HEK293 (cell line): ENCODE results near the gene SSBP3.

ENCODE experiments used
- CTCF ChIA-PET: fragments of 350-600 bp; formaldehyde crosslinking; extraction: SDS; loops from one replicate; lab custom pipeline; 2021; ENCODE audit warnings: antibody characterized with exemption; lab: Yijun Ruan, JAX
- POLR2A ChIA-PET: fragments of 300-600 bp; formaldehyde crosslinking; extraction: SDS; loops from one replicate; lab custom pipeline; 2020; ENCODE audit warnings: antibody characterized with exemption, inconsistent platforms; lab: Yijun Ruan, JAX
- H3K27ac ChIP-seq: fragments of 200-500 bp; sonication (Bioruptor generic); 2 replicates; pipeline ENCODE4 v1.5.1; 2014; ENCODE audit warnings: low read depth, low read length, control low read depth, inconsistent platforms; ENCODE audit errors: extremely low read depth
- H3K36me3 ChIP-seq, 2 experiments: fragments of 200-500 bp in 1 of 2; sonication (Bioruptor generic) in 1 of 2; 1 replicate in 1 of 2; 2 replicates in 1 of 2; pipeline ENCODE4 v1.5.1; 2014 to 2017; ENCODE audit warnings: inconsistent platforms in 2 of 2, low read length in 2 of 2; ENCODE audit not compliant: control insufficient read depth in 2 of 2, insufficient read depth in 1 of 2
- H3K4me1 ChIP-seq: fragments of 200-500 bp; sonication (Bioruptor generic); 2 replicates; pipeline ENCODE4 v1.5.1; 2014; ENCODE audit warnings: mild to moderate bottlenecking, low read length, inconsistent platforms; ENCODE audit not compliant: control insufficient read depth, insufficient read depth
- H3K4me3 ChIP-seq: 2 replicates; pipeline ENCODE4 v1.5.1; 2011; ENCODE audit warnings: low read depth, mild to moderate bottlenecking, control low read depth, low read length, moderate library complexity
- H3K9me3 ChIP-seq: fragments of 200-500 bp; sonication (Bioruptor generic); 2 replicates; pipeline ENCODE4 v1.5.1; 2014; ENCODE audit warnings: low read depth, low read length, inconsistent platforms; ENCODE audit not compliant: control insufficient read depth, insufficient read depth
- EGR2 ChIP-seq: fragments of 450-650 bp; formaldehyde crosslinking; IDR thresholded peaks from 2 replicates; pipeline ENCODE4 v1.5.1; 2016; ENCODE audit warnings: low read depth, missing biosample characterization, missing genetic modification characterization
- KLF7 ChIP-seq: fragments of 450-650 bp; formaldehyde crosslinking; IDR thresholded peaks from 2 replicates; pipeline ENCODE4 v1.5.1; 2016; ENCODE audit warnings: missing biosample characterization, missing genetic modification characterization, borderline replicate concordance
- KLF9 ChIP-seq: fragments of 450-650 bp; formaldehyde crosslinking; IDR thresholded peaks from 2 replicates; pipeline ENCODE4 v1.5.1; 2016; ENCODE audit warnings: missing biosample characterization, missing genetic modification characterization, low read depth
- PBX3 ChIP-seq: sonication (generic); formaldehyde crosslinking; IDR thresholded peaks from 2 replicates; pipeline ENCODE4 v1.8.1; 2022; ENCODE audit warnings: mild to moderate bottlenecking, moderate library complexity, missing genetic modification reagents
- SP7 ChIP-seq: fragments of 450-650 bp; formaldehyde crosslinking; IDR thresholded peaks from 2 replicates; pipeline ENCODE4 v1.5.1; 2016; ENCODE audit warnings: missing biosample characterization, missing genetic modification characterization
- ZBTB20 ChIP-seq: fragments of 450-650 bp; formaldehyde crosslinking; IDR thresholded peaks from 2 replicates; pipeline ENCODE4 v1.5.1; 2016; ENCODE audit warnings: missing biosample characterization, missing genetic modification characterization
- ZNF140 ChIP-seq: fragments of 450-650 bp; formaldehyde crosslinking; IDR thresholded peaks from 2 replicates; pipeline ENCODE4 v1.5.1; 2016; ENCODE audit warnings: missing biosample characterization, missing genetic modification characterization
- ZNF19 ChIP-seq: fragments of 450-650 bp; formaldehyde crosslinking; IDR thresholded peaks from 2 replicates; pipeline ENCODE4; 2016; ENCODE audit warnings: missing biosample characterization, missing genetic modification characterization, low read depth
- ZNF221 ChIP-seq: fragments of 450-650 bp; formaldehyde crosslinking; IDR thresholded peaks from 2 replicates; pipeline ENCODE4 v1.5.1; 2017; ENCODE audit warnings: missing biosample characterization, missing genetic modification characterization, borderline replicate concordance
- ZNF350 ChIP-seq: fragments of 450-650 bp; formaldehyde crosslinking; IDR thresholded peaks from 2 replicates; pipeline ENCODE4 v1.5.0; 2017; ENCODE audit warnings: missing biosample characterization, mild to moderate bottlenecking, missing genetic modification characterization
- ZNF366 ChIP-seq: fragments of 450-650 bp; formaldehyde crosslinking; conservative IDR thresholded peaks from 2 replicates; pipeline ENCODE4 v1.5.1; 2016; ENCODE audit warnings: missing biosample characterization, missing genetic modification characterization
- ZNF473 ChIP-seq: fragments of 450-650 bp; formaldehyde crosslinking; IDR thresholded peaks from 2 replicates; pipeline ENCODE4 v1.5.1; 2017; ENCODE audit warnings: missing biosample characterization, missing genetic modification characterization
- ZNF510 ChIP-seq: fragments of 450-650 bp; formaldehyde crosslinking; IDR thresholded peaks from 2 replicates; pipeline ENCODE4 v1.5.1; 2018; ENCODE audit warnings: mild to moderate bottlenecking, missing genetic modification characterization, missing biosample characterization; ENCODE audit not compliant: insufficient replicate concordance
- ZNF560 ChIP-seq: fragments of 450-650 bp; formaldehyde crosslinking; IDR thresholded peaks from 2 replicates; pipeline ENCODE4 v1.5.1; 2017; ENCODE audit warnings: missing biosample characterization, missing genetic modification characterization, borderline replicate concordance
- ZNF626 ChIP-seq: fragments of 450-650 bp; sonication (Bioruptor Pico); formaldehyde crosslinking; IDR thresholded peaks from 2 replicates; pipeline ENCODE4 v1.5.1; 2018; ENCODE audit warnings: missing biosample characterization, missing genetic modification characterization, inconsistent platforms
- ZNF660 ChIP-seq: fragments of 450-650 bp; IDR thresholded peaks from 2 replicates; pipeline ENCODE4 v1.5.1; 2018; ENCODE audit warnings: missing biosample characterization, mild to moderate bottlenecking, missing genetic modification characterization
- ZNF792 ChIP-seq: fragments of 450-650 bp; formaldehyde crosslinking; IDR thresholded peaks from 2 replicates; pipeline ENCODE4 v1.5.1; 2016; ENCODE audit warnings: missing biosample characterization, missing genetic modification characterization
- ZNF837 ChIP-seq: fragments of 450-650 bp; formaldehyde crosslinking; IDR thresholded peaks from 2 replicates; pipeline ENCODE4 v1.5.1; 2016; ENCODE audit warnings: missing biosample characterization, missing genetic modification characterization
- TF ChIP-seq, protein P1 (sequence below): fragments of 450-650 bp; formaldehyde crosslinking; IDR thresholded peaks from 2 replicates; pipeline ENCODE4; 2016; ENCODE audit warnings: missing biosample characterization, missing genetic modification characterization
- TF ChIP-seq, protein P2 (sequence below): fragments of 450-650 bp; formaldehyde crosslinking; IDR thresholded peaks from 2 replicates; pipeline ENCODE4 v1.5.1; 2016; ENCODE audit warnings: missing biosample characterization, missing genetic modification characterization
- TF ChIP-seq, protein P3 (sequence below): fragments of 450-650 bp; formaldehyde crosslinking; IDR thresholded peaks from 2 replicates; pipeline ENCODE4 v1.5.1; 2016; ENCODE audit warnings: missing biosample characterization, missing genetic modification characterization
- TF ChIP-seq, protein P4 (sequence below): fragments of 450-650 bp; formaldehyde crosslinking; IDR thresholded peaks from 2 replicates; pipeline ENCODE4 v1.5.1; 2016; ENCODE audit warnings: missing biosample characterization, missing genetic modification characterization
- TF ChIP-seq, protein P5 (sequence below): fragments of 450-650 bp; IDR thresholded peaks from 2 replicates; pipeline ENCODE4 v1.5.1; 2018; ENCODE audit warnings: missing biosample characterization, missing genetic modification characterization

Gene SSBP3

DNA sequence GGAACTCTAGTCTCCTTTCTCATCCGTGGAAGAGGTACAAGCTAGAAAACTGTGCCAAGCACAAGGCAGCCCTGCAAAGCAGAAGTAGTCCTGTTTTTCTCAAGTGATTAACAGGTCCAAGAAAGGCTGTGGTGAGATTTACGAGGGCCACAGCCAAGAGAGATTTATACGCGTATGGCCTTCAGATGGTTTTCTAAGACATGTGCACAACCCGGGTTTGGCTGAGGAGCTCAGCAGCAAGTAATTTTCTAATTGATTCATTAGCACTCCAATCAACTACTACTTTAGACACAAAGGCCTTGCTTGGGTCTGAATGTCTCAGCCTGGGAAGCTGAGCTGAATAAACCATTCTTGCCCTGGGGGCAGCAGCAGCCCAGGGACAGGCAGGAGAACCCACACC lies 55.8 kb downstream of the SSBP3 start (continued):
- TF ChIP-seq, protein P1, sequence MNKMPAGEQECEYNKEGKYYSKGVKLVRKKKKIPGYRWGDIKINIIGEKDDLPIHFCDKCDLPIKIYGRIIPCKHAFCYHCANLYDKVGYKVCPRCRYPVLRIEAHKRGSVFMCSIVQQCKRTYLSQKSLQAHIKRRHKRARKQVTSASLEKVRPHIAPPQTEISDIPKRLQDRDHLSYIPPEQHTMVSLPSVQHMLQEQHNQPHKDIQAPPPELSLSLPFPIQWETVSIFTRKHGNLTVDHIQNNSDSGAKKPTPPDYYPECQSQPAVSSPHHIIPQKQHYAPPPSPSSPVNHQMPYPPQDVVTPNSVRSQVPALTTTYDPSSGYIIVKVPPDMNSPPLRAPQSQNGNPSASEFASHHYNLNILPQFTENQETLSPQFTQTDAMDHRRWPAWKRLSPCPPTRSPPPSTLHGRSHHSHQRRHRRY (tag by site-specific recombination), result no peak
- TF ChIP-seq KLF7 (tag by site-specific recombination) (no peak), EGR2 (tag by site-specific recombination) (no peak), ZBTB20 (no peak), KLF9 (tag by site-specific recombination) (no peak), ZNF560 (no peak)

DNA sequence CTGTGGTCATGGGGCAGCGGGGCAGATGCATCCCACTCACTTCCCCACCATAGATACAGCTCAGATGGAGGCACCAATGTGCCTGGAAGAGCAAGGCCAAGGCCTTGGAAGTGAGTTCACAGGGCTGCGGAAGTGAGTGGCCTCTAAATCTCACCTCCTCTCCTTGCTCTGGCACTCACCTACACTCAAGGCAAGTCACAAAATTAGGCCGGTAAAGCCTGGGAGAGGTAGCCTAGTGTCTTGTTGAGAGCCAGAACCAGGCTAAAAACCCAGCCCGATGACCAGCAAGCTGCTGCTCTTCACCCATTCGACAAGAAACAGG lies 57.5 kb downstream of the SSBP3 start:
- TF ChIP-seq ZNF19 (tag by site-specific recombination), result no peak
- TF ChIP-seq ZNF837 (tag by site-specific recombination), result no peak
- no peak for TF ChIP-seq ZNF510 (tag by site-specific recombination)
- no peak for TF ChIP-seq ZNF350 (tag by site-specific recombination)
- TF ChIP-seq ZNF140 (tag by site-specific recombination), result no peak
- no peak for TF ChIP-seq PBX3
- no peak for TF ChIP-seq ZNF473 (tag by site-specific recombination)
- no peak for TF ChIP-seq ZNF221
- TF ChIP-seq, protein P2, sequence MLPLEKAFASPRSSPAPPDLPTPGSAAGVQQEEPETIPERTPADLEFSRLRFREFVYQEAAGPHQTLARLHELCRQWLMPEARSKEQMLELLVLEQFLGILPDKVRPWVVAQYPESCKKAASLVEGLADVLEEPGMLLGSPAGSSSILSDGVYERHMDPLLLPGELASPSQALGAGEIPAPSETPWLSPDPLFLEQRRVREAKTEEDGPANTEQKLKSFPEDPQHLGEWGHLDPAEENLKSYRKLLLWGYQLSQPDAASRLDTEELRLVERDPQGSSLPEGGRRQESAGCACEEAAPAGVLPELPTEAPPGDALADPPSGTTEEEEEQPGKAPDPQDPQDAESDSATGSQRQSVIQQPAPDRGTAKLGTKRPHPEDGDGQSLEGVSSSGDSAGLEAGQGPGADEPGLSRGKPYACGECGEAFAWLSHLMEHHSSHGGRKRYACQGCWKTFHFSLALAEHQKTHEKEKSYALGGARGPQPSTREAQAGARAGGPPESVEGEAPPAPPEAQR (tag by site-specific recombination), result no peak
- TF ChIP-seq, protein P3, sequence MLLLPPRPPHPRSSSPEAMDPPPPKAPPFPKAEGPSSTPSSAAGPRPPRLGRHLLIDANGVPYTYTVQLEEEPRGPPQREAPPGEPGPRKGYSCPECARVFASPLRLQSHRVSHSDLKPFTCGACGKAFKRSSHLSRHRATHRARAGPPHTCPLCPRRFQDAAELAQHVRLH (tag by site-specific recombination), result no peak
- TF ChIP-seq SP7 (tag by site-specific recombination), result no peak
- no peak for TF ChIP-seq ZNF660 (tag by site-specific recombination)
- no peak for TF ChIP-seq ZNF626
- no peak for TF ChIP-seq ZNF366 (tag by site-specific recombination)
- TF ChIP-seq ZNF792, result no peak
- TF ChIP-seq, protein P4, sequence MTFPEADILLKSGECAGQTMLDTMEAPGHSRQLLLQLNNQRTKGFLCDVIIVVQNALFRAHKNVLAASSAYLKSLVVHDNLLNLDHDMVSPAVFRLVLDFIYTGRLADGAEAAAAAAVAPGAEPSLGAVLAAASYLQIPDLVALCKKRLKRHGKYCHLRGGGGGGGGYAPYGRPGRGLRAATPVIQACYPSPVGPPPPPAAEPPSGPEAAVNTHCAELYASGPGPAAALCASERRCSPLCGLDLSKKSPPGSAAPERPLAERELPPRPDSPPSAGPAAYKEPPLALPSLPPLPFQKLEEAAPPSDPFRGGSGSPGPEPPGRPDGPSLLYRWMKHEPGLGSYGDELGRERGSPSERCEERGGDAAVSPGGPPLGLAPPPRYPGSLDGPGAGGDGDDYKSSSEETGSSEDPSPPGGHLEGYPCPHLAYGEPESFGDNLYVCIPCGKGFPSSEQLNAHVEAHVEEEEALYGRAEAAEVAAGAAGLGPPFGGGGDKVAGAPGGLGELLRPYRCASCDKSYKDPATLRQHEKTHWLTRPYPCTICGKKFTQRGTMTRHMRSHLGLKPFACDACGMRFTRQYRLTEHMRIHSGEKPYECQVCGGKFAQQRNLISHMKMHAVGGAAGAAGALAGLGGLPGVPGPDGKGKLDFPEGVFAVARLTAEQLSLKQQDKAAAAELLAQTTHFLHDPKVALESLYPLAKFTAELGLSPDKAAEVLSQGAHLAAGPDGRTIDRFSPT, result no peak
- TF ChIP-seq, protein P5, sequence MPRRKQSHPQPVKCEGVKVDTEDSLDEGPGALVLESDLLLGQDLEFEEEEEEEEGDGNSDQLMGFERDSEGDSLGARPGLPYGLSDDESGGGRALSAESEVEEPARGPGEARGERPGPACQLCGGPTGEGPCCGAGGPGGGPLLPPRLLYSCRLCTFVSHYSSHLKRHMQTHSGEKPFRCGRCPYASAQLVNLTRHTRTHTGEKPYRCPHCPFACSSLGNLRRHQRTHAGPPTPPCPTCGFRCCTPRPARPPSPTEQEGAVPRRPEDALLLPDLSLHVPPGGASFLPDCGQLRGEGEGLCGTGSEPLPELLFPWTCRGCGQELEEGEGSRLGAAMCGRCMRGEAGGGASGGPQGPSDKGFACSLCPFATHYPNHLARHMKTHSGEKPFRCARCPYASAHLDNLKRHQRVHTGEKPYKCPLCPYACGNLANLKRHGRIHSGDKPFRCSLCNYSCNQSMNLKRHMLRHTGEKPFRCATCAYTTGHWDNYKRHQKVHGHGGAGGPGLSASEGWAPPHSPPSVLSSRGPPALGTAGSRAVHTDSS, result no peak
- CTCF ChIA-PET, result no interaction called here
- POLR2A ChIA-PET, result no interaction called here
- Histone ChIP-seq H3K4me1 (no peaks in the 10 kb centered on the region), H3K9me3 (no peaks in the 10 kb centered on the region), H3K4me3 (no peak overlapping the region), H3K36me3 (peaks cover 0 to 11% of the 10 kb centered on the region in 2 experiments; a peak in 1 of 3 replicates), H3K27ac (no peak overlapping the region)
